ENCODE measurements around the gene FHOD3.

GRCh38 chr18:36828630-36829361, 531.3 kb downstream of the FHOD3 start, which contains the start of the genes KIAA1328 and TPGS2:
- peak in 2 of 3 donors; percentile 12 to 18 for TF ChIP-seq POLR2A (IDR thresholded peaks at IDR 0.05)
- peak in 8 of 11 experiments; percentile 30 to 64 (median 50) for TF ChIP-seq CTCF (IDR thresholded peaks at IDR 0.05 in 8 of 11, conservative IDR thresholded peaks at IDR 0.05 in 3 of 11)
- TF ChIP-seq POLR2AphosphoS5 (IDR thresholded peaks at IDR 0.05) = peak; percentile 57 to 87 (median 80)

Data from spleen (tissue), 7 donors.